Gastrocnemius medialis (tissue), 4 donors: ENCODE results near the gene SLC23A3.

Experiments used
- POLR2A ChIP-seq, 2 donors: fragments of 450-650 bp; IDR thresholded peaks; one replicate each; pipeline ENCODE4 v1.6.1; 2017; ENCODE audit warnings: antibody characterized with exemption in 2 of 2, mild to moderate bottlenecking in 2 of 2, moderate library complexity in 2 of 2
- TF ChIP-seq, protein P1 (sequence below), 5 experiments: fragments of 450-650 bp in 3 of 5; fragments of 200-600 bp in 2 of 5; sonication (generic) in 2 of 5; IDR thresholded peaks in 4 of 5; conservative IDR thresholded peaks in 1 of 5; 1 replicate in 4 of 5; 2 replicates in 1 of 5; pipeline ENCODE4 v1.5.1; 2016 to 2019; ENCODE audit warnings: antibody characterized with exemption in 5 of 5, mild to moderate bottlenecking in 3 of 5, moderate library complexity in 3 of 5

DNA sequence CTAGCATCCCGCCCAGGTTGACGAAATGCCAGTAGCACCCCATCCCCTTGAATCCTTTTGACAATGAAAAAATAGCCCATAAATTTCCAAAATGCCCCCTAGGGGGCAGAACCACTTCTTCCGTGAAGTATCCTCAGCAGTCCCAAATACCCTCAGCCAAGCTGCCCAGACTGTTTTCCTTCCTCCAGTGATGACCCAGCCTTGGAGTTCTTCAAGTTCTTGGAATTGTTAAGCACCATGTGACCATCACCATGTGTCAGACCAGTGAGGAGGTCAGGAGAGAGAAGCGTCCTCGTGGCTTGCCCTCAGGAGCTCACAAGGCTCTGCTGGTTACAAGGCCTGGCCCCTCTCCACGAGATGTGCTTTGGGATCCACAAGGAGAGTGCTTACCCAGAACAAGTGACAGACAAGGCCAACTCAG is 1.4 kb upstream of the SLC23A3 start:
- TF ChIP-seq, protein P1, sequence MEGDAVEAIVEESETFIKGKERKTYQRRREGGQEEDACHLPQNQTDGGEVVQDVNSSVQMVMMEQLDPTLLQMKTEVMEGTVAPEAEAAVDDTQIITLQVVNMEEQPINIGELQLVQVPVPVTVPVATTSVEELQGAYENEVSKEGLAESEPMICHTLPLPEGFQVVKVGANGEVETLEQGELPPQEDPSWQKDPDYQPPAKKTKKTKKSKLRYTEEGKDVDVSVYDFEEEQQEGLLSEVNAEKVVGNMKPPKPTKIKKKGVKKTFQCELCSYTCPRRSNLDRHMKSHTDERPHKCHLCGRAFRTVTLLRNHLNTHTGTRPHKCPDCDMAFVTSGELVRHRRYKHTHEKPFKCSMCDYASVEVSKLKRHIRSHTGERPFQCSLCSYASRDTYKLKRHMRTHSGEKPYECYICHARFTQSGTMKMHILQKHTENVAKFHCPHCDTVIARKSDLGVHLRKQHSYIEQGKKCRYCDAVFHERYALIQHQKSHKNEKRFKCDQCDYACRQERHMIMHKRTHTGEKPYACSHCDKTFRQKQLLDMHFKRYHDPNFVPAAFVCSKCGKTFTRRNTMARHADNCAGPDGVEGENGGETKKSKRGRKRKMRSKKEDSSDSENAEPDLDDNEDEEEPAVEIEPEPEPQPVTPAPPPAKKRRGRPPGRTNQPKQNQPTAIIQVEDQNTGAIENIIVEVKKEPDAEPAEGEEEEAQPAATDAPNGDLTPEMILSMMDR (IDR thresholded peaks at IDR 0.05 in 4 of 5, conservative IDR thresholded peaks at IDR 0.05 in 1 of 5): peak; percentile 51 to 78 (median 76)
- peak; percentile 12 to 24 for TF ChIP-seq POLR2A (IDR thresholded peaks at IDR 0.05)
